GM23338 (cell line): ENCODE results near the gene ZHX3. TPM values are rescaled to one million over a fixed set of nuclear protein-coding genes. Genes with fewer than 3 reads are reported as not detected.

Source experiments
- ATAC-seq: fragments of 200-7000 bp; cut with Tn5 transposase; 3 replicates; pipeline ENCODE4 v1.9.1; 2020
- DNase-seq: peaks from one replicate; pipeline ENCODE4 v3.0.0-alpha.2; 2015; ENCODE audit warnings: low spot score
- H2AFZ ChIP-seq: fragments of 200-600 bp; sonication (generic); 2 replicates; pipeline ENCODE4 v1.8.0; 2016; ENCODE audit warnings: antibody characterized with exemption, mild to moderate bottlenecking, moderate library complexity
- H3F3A ChIP-seq: fragments of 200-600 bp; sonication (generic); replicated peaks from 2 replicates; pipeline ENCODE4 v1.8.0; 2017; ENCODE audit warnings: antibody characterized with exemption, mixed run types, low read depth
- H3K27ac ChIP-seq: fragments of 200-600 bp; sonication (generic); 2 replicates; pipeline ENCODE4 v1.6.1; 2016; ENCODE audit warnings: low read depth
- H3K27me3 ChIP-seq: fragments of 200-600 bp; sonication (generic); 2 replicates; pipeline ENCODE4 v1.8.0; 2016; ENCODE audit warnings: mild to moderate bottlenecking, mixed run types, moderate library complexity; ENCODE audit not compliant: insufficient read depth
- H3K36me3 ChIP-seq: fragments of 200-600 bp; sonication (generic); 2 replicates; pipeline ENCODE4 v1.8.0; 2016; ENCODE audit warnings: mild to moderate bottlenecking; ENCODE audit not compliant: insufficient read depth
- H3K4me1 ChIP-seq: fragments of 200-600 bp; sonication (generic); 2 replicates; pipeline ENCODE4 v1.8.0; 2016; ENCODE audit warnings: mild to moderate bottlenecking, moderate library complexity; ENCODE audit not compliant: insufficient read depth
- H3K4me2 ChIP-seq: fragments of 200-600 bp; sonication (generic); 2 replicates; pipeline ENCODE4 v1.7.1; 2017; ENCODE audit warnings: mixed run types
- H3K4me3 ChIP-seq: fragments of 200-600 bp; sonication (generic); 2 replicates; pipeline ENCODE4 v1.6.1; 2016; ENCODE audit warnings: mixed run types
- H3K79me2 ChIP-seq: fragments of 200-600 bp; sonication (generic); replicated peaks from 2 replicates; pipeline ENCODE4 v1.8.0; 2017; ENCODE audit warnings: mild to moderate bottlenecking; ENCODE audit not compliant: insufficient read depth
- H3K9me2 ChIP-seq: fragments of 200-600 bp; sonication (generic); 2 replicates; pipeline ENCODE4 v1.8.0; 2017; ENCODE audit not compliant: insufficient read depth
- H4K20me1 ChIP-seq: fragments of 200-600 bp; sonication (generic); replicated peaks from 2 replicates; pipeline ENCODE4 v1.8.0; 2017; ENCODE audit warnings: mild to moderate bottlenecking; ENCODE audit not compliant: insufficient read depth
- H3K27ac Mint-ChIP-seq: 2 replicates; pipeline ENCODE4 v1.8.0; 2020; ENCODE audit warnings: inconsistent platforms, mild to moderate bottlenecking, moderate library complexity, mixed read lengths
- H3K27me3 Mint-ChIP-seq: 3 replicates; pipeline ENCODE4 v1.8.0; 2022; ENCODE audit warnings: low read depth, mild to moderate bottlenecking, moderate library complexity, mixed read lengths, inconsistent platforms; ENCODE audit not compliant: insufficient read depth, poor library complexity
- H3K36me3 Mint-ChIP-seq: 3 replicates; pipeline ENCODE4 v1.8.0; 2021; ENCODE audit warnings: low read depth, mild to moderate bottlenecking, inconsistent platforms, moderate library complexity, mixed read lengths
- H3K4me1 Mint-ChIP-seq: 3 replicates; pipeline ENCODE4 v1.8.0; 2020; ENCODE audit warnings: mild to moderate bottlenecking, inconsistent platforms, mixed read lengths
- H3K4me3 Mint-ChIP-seq: 3 replicates; pipeline ENCODE4 v1.8.0; 2021; ENCODE audit warnings: moderate library complexity, mild to moderate bottlenecking, inconsistent platforms, mixed read lengths
- H3K9me3 Mint-ChIP-seq: 3 replicates; pipeline ENCODE4 v1.8.0; 2020; ENCODE audit warnings: moderate library complexity, mild to moderate bottlenecking, inconsistent platforms, mixed read lengths
- CREB1 ChIP-seq: fragments of 250-450 bp; sonication (Bioruptor Pico); IDR thresholded peaks from 2 replicates; pipeline ENCODE4 v1.5.0; 2020; ENCODE audit warnings: low read depth, mild to moderate bottlenecking, moderate library complexity
- CTCF ChIP-seq, 2 experiments: fragments of 200-600 bp in 1 of 2; sonication (generic) in 1 of 2; conservative IDR thresholded peaks; 2 replicates each; pipeline versions ENCODE4 v1.5.1 to v1.6.1; 2016 to 2017; ENCODE audit warnings: antibody characterized with exemption in 2 of 2, low read depth in 2 of 2, mild to moderate bottlenecking in 2 of 2, moderate library complexity in 1 of 2
- NANOG ChIP-seq: IDR thresholded peaks from 2 replicates; pipeline ENCODE4 v1.6.1; 2016; ENCODE audit warnings: antibody characterized with exemption, borderline replicate concordance
- REST ChIP-seq: IDR thresholded peaks from one replicate; pipeline ENCODE4 v1.6.1; 2018; ENCODE audit warnings: antibody characterized with exemption; ENCODE audit not compliant: unreplicated experiment
- ZNF114 ChIP-seq: fragments of 250-450 bp; sonication (Bioruptor Pico); IDR thresholded peaks from 2 replicates; pipeline ENCODE4 v1.5.0; 2020; ENCODE audit warnings: mild to moderate bottlenecking, moderate library complexity
- polyA plus RNA-seq: library from polyadenylated mRNA; unstranded; fragments of >200 nt; fragmentation: Nextera tagmentation; extraction: Ambion mirVana; gene quantifications from 2 replicates; pipeline ENCODE4 v1.2.1, GENCODE V29; 2016
- total RNA-seq: library from RNA; depleted of rRNA; stranded (reverse); fragments of >200 nt; shearing (Covaris generic); gene quantifications from 2 replicates; pipeline ENCODE4 v1.2.3, GENCODE V29; 2014
- TF ChIP-seq, protein P1 (sequence below): fragments of 250-450 bp; sonication (Bioruptor Pico); IDR thresholded peaks from 2 replicates; pipeline ENCODE4 v1.5.0; 2020; ENCODE audit warnings: mild to moderate bottlenecking, moderate library complexity

The ZHX3 gene
- total and polyA plus RNA-seq, 2 experiments from 2014 or later: 1.7 to 2.8 TPM

GRCh38 chr20:41339957-41340326 is 22.4 kb upstream of the ZHX3 start:
- Histone ChIP-seq H3K9me2 (no peaks in the 10 kb centered on the region), H3K27me3 (peaks cover 7% of the 10 kb centered on the region; the same call in 1 of the 2 replicates), H3K4me1 (peaks cover 11% of the 10 kb centered on the region), H2AFZ (peak overlapping the region; percentile 98), H4K20me1 (no peaks in the 10 kb centered on the region; the same call in 1 of the 2 replicates), H3K36me3 (no peaks in the 10 kb centered on the region), H3K79me2 (no peaks in the 10 kb centered on the region), H3K4me2 (peak overlapping the region; percentile 72), H3K27ac (no peak overlapping the region), H3K4me3 (peak overlapping the region; percentile 55), H3F3A (no peaks in the 10 kb centered on the region; the same call in 1 of the 2 replicates)
- H3K4me3 Mint-ChIP-seq: peak overlapping the region; percentile 78
- H3K27me3 Mint-ChIP-seq: peaks cover 28% of the 10 kb centered on the region
- DNase-seq (peak; percentile 97), ATAC-seq (peak; percentile 79)
- peak; percentile 94 to 99 for TF ChIP-seq CTCF (conservative IDR thresholded peaks at IDR 0.05; ENCODE audit: low read depth in 2 of 2)
- TF ChIP-seq REST: no peak
- no peak for TF ChIP-seq ZNF114 (CRISPR knock-in tag)
- H3K27ac Mint-ChIP-seq: peak overlapping the region; percentile 46; the same call in 1 of the 2 replicates
- H3K4me1 Mint-ChIP-seq: peaks cover 10% of the 10 kb centered on the region
- H3K9me3 Mint-ChIP-seq: no peaks in the 10 kb centered on the region
- H3K36me3 Mint-ChIP-seq: no peaks in the 10 kb centered on the region; the same call in 2 of the 3 replicates

GRCh38 chr20:41336711-41337492 is 19.4 kb upstream of the ZHX3 start:
- Histone ChIP-seq H3K79me2 (no peaks in the 10 kb centered on the region), H3K27me3 (peaks cover 7% of the 10 kb centered on the region; the same call in 1 of the 2 replicates), H3K4me3 (no peak overlapping the region), H3F3A (no peaks in the 10 kb centered on the region; the same call in 1 of the 2 replicates), H3K27ac (no peak overlapping the region), H4K20me1 (no peaks in the 10 kb centered on the region; the same call in 1 of the 2 replicates), H3K9me2 (no peaks in the 10 kb centered on the region), H3K4me2 (no peak overlapping the region), H3K4me1 (peaks cover 11% of the 10 kb centered on the region), H2AFZ (no peak overlapping the region), H3K36me3 (no peaks in the 10 kb centered on the region)
- Mint-ChIP-seq H3K4me1 (peaks cover 8% of the 10 kb centered on the region), H3K36me3 (no peaks in the 10 kb centered on the region), H3K27me3 (peaks cover 20% of the 10 kb centered on the region), H3K4me3 (no peak overlapping the region), H3K9me3 (no peaks in the 10 kb centered on the region), H3K27ac (no peak overlapping the region)
- no peak for DNase-seq
- no peak for ATAC-seq
- TF ChIP-seq, protein P1, sequence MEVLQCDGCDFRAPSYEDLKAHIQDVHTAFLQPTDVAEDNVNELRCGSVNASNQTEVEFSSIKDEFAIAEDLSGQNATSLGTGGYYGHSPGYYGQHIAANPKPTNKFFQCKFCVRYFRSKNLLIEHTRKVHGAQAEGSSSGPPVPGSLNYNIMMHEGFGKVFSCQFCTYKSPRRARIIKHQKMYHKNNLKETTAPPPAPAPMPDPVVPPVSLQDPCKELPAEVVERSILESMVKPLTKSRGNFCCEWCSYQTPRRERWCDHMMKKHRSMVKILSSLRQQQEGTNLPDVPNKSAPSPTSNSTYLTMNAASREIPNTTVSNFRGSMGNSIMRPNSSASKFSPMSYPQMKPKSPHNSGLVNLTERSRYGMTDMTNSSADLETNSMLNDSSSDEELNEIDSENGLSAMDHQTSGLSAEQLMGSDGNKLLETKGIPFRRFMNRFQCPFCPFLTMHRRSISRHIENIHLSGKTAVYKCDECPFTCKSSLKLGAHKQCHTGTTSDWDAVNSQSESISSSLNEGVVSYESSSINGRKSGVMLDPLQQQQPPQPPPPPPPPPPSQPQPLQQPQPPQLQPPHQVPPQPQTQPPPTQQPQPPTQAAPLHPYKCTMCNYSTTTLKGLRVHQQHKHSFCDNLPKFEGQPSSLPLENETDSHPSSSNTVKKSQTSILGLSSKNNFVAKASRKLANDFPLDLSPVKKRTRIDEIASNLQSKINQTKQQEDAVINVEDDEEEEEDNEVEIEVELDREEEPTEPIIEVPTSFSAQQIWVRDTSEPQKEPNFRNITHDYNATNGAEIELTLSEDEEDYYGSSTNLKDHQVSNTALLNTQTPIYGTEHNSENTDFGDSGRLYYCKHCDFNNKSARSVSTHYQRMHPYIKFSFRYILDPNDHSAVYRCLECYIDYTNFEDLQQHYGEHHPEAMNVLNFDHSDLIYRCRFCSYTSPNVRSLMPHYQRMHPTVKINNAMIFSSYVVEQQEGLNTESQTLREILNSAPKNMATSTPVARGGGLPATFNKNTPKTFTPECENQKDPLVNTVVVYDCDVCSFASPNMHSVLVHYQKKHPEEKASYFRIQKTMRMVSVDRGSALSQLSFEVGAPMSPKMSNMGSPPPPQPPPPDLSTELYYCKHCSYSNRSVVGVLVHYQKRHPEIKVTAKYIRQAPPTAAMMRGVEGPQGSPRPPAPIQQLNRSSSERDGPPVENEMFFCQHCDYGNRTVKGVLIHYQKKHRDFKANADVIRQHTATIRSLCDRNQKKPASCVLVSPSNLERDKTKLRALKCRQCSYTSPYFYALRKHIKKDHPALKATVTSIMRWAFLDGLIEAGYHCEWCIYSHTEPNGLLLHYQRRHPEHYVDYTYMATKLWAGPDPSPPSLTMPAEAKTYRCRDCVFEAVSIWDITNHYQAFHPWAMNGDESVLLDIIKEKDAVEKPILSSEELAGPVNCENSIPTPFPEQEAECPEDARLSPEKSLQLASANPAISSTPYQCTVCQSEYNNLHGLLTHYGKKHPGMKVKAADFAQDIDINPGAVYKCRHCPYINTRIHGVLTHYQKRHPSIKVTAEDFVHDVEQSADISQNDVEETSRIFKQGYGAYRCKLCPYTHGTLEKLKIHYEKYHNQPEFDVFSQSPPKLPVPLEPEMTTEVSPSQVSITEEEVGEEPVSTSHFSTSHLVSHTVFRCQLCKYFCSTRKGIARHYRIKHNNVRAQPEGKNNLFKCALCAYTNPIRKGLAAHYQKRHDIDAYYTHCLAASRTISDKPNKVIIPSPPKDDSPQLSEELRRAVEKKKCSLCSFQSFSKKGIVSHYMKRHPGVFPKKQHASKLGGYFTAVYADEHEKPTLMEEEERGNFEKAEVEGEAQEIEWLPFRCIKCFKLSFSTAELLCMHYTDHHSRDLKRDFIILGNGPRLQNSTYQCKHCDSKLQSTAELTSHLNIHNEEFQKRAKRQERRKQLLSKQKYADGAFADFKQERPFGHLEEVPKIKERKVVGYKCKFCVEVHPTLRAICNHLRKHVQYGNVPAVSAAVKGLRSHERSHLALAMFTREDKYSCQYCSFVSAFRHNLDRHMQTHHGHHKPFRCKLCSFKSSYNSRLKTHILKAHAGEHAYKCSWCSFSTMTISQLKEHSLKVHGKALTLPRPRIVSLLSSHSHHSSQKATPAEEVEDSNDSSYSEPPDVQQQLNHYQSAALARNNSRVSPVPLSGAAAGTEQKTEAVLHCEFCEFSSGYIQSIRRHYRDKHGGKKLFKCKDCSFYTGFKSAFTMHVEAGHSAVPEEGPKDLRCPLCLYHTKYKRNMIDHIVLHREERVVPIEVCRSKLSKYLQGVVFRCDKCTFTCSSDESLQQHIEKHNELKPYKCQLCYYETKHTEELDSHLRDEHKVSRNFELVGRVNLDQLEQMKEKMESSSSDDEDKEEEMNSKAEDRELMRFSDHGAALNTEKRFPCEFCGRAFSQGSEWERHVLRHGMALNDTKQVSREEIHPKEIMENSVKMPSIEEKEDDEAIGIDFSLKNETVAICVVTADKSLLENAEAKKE: no peak
- TF ChIP-seq NANOG (no peak), CREB1 (CRISPR knock-in tag) (no peak)
